ENCODE data around the gene BTBD10. TPM values are rescaled to one million over a fixed set of nuclear protein-coding genes. Genes with fewer than 3 reads are reported as not detected.

BTBD10 gene
- total and polyA plus RNA-seq, 2 experiments from 2014 or later = 20.2 to 30.1 TPM

- Histone ChIP-seq H2AFZ (no peak overlapping the region), H3K79me2 (replicated peaks; ENCODE audit: insufficient read depth) (no peaks in the 10 kb centered on the region), H3K4me1 (ENCODE audit: insufficient read depth) (no peaks in the 10 kb centered on the region), H3K4me3 (no peak overlapping the region), H3K4me2 (no peak overlapping the region), H3K27me3 (ENCODE audit: insufficient read depth) (no peaks in the 10 kb centered on the region), H3F3A (replicated peaks; ENCODE audit: low read depth) (no peaks in the 10 kb centered on the region), H3K9me2 (ENCODE audit: insufficient read depth) (no peaks in the 10 kb centered on the region), H3K27ac (ENCODE audit: low read depth) (no peak overlapping the region), H4K20me1 (replicated peaks; ENCODE audit: insufficient read depth) (no peaks in the 10 kb centered on the region), H3K36me3 (ENCODE audit: insufficient read depth) (no peaks in the 10 kb centered on the region)
- DNase-seq (ENCODE audit: low spot score) (peak; percentile 76), ATAC-seq (peak; percentile 80)
- peaks cover 4% of the 10 kb centered on the region for H3K27me3 Mint-ChIP-seq (ENCODE audit: insufficient read depth, low read depth, poor library complexity)
- no peaks in the 10 kb centered on the region for H3K36me3 Mint-ChIP-seq (ENCODE audit: low read depth)
- H3K9me3 Mint-ChIP-seq = no peaks in the 10 kb centered on the region
- TF ChIP-seq ZNF114 (CRISPR knock-in tag; IDR thresholded peaks at IDR 0.05) (no peak), EZH2 (IDR thresholded peaks at IDR 0.05; ENCODE audit: low read depth, unreplicated experiment) (no peak), EZH2phosphoT487 (IDR thresholded peaks at IDR 0.05; ENCODE audit: unreplicated experiment) (no peak), REST (IDR thresholded peaks at IDR 0.05; ENCODE audit: unreplicated experiment) (no peak), ZNF331 (CRISPR knock-in tag; IDR thresholded peaks at IDR 0.05; ENCODE audit: low read depth) (no peak), STAT1 (IDR thresholded peaks at IDR 0.05; ENCODE audit: unreplicated experiment) (no peak)
- TF ChIP-seq, protein P1, sequence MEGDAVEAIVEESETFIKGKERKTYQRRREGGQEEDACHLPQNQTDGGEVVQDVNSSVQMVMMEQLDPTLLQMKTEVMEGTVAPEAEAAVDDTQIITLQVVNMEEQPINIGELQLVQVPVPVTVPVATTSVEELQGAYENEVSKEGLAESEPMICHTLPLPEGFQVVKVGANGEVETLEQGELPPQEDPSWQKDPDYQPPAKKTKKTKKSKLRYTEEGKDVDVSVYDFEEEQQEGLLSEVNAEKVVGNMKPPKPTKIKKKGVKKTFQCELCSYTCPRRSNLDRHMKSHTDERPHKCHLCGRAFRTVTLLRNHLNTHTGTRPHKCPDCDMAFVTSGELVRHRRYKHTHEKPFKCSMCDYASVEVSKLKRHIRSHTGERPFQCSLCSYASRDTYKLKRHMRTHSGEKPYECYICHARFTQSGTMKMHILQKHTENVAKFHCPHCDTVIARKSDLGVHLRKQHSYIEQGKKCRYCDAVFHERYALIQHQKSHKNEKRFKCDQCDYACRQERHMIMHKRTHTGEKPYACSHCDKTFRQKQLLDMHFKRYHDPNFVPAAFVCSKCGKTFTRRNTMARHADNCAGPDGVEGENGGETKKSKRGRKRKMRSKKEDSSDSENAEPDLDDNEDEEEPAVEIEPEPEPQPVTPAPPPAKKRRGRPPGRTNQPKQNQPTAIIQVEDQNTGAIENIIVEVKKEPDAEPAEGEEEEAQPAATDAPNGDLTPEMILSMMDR (conservative IDR thresholded peaks at IDR 0.05; ENCODE audit: low read depth in 2 of 2) = peak; percentile 63 to 78
- H3K27ac Mint-ChIP-seq = 0 out of 2 replicates have a peak overlapping the region, but pooled peaks have one; percentile 41
- no peaks in the 10 kb centered on the region; the same call in 2 of the 3 replicates for H3K4me1 Mint-ChIP-seq
- no peak overlapping the region for H3K4me3 Mint-ChIP-seq
Observed at GRCh38 chr11:13354335-13354734, 108.7 kb downstream of the BTBD10 start.

DNA sequence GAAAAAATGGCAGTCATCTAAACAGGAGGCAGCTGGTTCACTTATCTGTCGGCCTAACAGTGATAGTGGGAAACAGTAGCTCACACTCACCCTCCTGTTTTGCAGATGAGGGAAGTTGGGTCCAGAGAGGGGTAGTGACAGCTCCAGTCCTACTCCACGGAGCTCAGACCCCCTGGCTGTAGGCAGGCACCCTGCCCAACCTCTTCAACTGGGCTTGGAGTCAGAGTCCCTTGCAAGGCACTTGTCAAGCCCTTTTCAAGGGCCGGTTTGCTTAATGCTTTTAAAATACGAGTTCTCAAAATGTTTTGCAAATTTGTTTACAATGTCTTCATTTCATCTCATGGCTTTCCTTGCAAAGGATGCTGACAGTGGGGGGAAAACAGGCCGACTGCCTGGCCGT lies 110.3 kb downstream of the BTBD10 start:
- Histone ChIP-seq H3K79me2 (replicated peaks; ENCODE audit: insufficient read depth) (no peaks in the 10 kb centered on the region), H2AFZ (no peak overlapping the region), H3K27me3 (ENCODE audit: insufficient read depth) (no peaks in the 10 kb centered on the region), H3K36me3 (ENCODE audit: insufficient read depth) (no peaks in the 10 kb centered on the region), H3K9me2 (ENCODE audit: insufficient read depth) (no peaks in the 10 kb centered on the region), H4K20me1 (replicated peaks; ENCODE audit: insufficient read depth) (no peaks in the 10 kb centered on the region), H3K4me2 (no peak overlapping the region), H3K4me1 (ENCODE audit: insufficient read depth) (no peaks in the 10 kb centered on the region), H3K4me3 (no peak overlapping the region), H3F3A (replicated peaks; ENCODE audit: low read depth) (no peaks in the 10 kb centered on the region), H3K27ac (ENCODE audit: low read depth) (no peak overlapping the region)
- H3K9me3 Mint-ChIP-seq = no peaks in the 10 kb centered on the region
- ATAC-seq (no peak), DNase-seq (ENCODE audit: low spot score) (no peak)
- H3K36me3 Mint-ChIP-seq (ENCODE audit: low read depth) = no peaks in the 10 kb centered on the region
- no peak overlapping the region for H3K27ac Mint-ChIP-seq
- H3K27me3 Mint-ChIP-seq (ENCODE audit: insufficient read depth, low read depth, poor library complexity) = peaks cover 4% of the 10 kb centered on the region
- H3K4me3 Mint-ChIP-seq = no peak overlapping the region
- peaks cover 8% of the 10 kb centered on the region; the same call in 1 of the 3 replicates for H3K4me1 Mint-ChIP-seq
- TF ChIP-seq POLR2AphosphoS5 (IDR thresholded peaks at IDR 0.05; ENCODE audit: low read depth) (no peak), CREB1 (CRISPR knock-in tag; IDR thresholded peaks at IDR 0.05; ENCODE audit: low read depth) (no peak), ZNF114 (CRISPR knock-in tag; IDR thresholded peaks at IDR 0.05) (no peak), ZNF331 (CRISPR knock-in tag; IDR thresholded peaks at IDR 0.05; ENCODE audit: low read depth) (no peak)
- TF ChIP-seq, protein P2, sequence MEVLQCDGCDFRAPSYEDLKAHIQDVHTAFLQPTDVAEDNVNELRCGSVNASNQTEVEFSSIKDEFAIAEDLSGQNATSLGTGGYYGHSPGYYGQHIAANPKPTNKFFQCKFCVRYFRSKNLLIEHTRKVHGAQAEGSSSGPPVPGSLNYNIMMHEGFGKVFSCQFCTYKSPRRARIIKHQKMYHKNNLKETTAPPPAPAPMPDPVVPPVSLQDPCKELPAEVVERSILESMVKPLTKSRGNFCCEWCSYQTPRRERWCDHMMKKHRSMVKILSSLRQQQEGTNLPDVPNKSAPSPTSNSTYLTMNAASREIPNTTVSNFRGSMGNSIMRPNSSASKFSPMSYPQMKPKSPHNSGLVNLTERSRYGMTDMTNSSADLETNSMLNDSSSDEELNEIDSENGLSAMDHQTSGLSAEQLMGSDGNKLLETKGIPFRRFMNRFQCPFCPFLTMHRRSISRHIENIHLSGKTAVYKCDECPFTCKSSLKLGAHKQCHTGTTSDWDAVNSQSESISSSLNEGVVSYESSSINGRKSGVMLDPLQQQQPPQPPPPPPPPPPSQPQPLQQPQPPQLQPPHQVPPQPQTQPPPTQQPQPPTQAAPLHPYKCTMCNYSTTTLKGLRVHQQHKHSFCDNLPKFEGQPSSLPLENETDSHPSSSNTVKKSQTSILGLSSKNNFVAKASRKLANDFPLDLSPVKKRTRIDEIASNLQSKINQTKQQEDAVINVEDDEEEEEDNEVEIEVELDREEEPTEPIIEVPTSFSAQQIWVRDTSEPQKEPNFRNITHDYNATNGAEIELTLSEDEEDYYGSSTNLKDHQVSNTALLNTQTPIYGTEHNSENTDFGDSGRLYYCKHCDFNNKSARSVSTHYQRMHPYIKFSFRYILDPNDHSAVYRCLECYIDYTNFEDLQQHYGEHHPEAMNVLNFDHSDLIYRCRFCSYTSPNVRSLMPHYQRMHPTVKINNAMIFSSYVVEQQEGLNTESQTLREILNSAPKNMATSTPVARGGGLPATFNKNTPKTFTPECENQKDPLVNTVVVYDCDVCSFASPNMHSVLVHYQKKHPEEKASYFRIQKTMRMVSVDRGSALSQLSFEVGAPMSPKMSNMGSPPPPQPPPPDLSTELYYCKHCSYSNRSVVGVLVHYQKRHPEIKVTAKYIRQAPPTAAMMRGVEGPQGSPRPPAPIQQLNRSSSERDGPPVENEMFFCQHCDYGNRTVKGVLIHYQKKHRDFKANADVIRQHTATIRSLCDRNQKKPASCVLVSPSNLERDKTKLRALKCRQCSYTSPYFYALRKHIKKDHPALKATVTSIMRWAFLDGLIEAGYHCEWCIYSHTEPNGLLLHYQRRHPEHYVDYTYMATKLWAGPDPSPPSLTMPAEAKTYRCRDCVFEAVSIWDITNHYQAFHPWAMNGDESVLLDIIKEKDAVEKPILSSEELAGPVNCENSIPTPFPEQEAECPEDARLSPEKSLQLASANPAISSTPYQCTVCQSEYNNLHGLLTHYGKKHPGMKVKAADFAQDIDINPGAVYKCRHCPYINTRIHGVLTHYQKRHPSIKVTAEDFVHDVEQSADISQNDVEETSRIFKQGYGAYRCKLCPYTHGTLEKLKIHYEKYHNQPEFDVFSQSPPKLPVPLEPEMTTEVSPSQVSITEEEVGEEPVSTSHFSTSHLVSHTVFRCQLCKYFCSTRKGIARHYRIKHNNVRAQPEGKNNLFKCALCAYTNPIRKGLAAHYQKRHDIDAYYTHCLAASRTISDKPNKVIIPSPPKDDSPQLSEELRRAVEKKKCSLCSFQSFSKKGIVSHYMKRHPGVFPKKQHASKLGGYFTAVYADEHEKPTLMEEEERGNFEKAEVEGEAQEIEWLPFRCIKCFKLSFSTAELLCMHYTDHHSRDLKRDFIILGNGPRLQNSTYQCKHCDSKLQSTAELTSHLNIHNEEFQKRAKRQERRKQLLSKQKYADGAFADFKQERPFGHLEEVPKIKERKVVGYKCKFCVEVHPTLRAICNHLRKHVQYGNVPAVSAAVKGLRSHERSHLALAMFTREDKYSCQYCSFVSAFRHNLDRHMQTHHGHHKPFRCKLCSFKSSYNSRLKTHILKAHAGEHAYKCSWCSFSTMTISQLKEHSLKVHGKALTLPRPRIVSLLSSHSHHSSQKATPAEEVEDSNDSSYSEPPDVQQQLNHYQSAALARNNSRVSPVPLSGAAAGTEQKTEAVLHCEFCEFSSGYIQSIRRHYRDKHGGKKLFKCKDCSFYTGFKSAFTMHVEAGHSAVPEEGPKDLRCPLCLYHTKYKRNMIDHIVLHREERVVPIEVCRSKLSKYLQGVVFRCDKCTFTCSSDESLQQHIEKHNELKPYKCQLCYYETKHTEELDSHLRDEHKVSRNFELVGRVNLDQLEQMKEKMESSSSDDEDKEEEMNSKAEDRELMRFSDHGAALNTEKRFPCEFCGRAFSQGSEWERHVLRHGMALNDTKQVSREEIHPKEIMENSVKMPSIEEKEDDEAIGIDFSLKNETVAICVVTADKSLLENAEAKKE (CRISPR knock-in tag; IDR thresholded peaks at IDR 0.05) = no peak
